Gastroesophageal sphincter (tissue), 3 donors: ENCODE results near the gene MESD.

Source experiments
- POLR2A ChIP-seq, 2 donors: fragments of 450-650 bp; IDR thresholded peaks; one replicate each; pipeline ENCODE4 v1.6.1; 2017; ENCODE audit warnings: antibody characterized with exemption in 2 of 2, mild to moderate bottlenecking in 2 of 2, moderate library complexity in 1 of 2
- POLR2AphosphoS5 ChIP-seq: sonication (generic); formaldehyde crosslinking; IDR thresholded peaks from one replicate; pipeline ENCODE4 v1.6.1; 2017; ENCODE audit warnings: antibody characterized with exemption
- TF ChIP-seq, protein P1 (sequence below), 4 experiments: fragments of 200-600 bp in 2 of 4; fragments of 450-650 bp in 2 of 4; sonication (generic) in 1 of 4; IDR thresholded peaks; one replicate each; pipeline ENCODE4 v1.5.1; 2017 to 2019; ENCODE audit warnings: antibody characterized with exemption in 4 of 4, mild to moderate bottlenecking in 2 of 4, moderate library complexity in 2 of 4

DNA sequence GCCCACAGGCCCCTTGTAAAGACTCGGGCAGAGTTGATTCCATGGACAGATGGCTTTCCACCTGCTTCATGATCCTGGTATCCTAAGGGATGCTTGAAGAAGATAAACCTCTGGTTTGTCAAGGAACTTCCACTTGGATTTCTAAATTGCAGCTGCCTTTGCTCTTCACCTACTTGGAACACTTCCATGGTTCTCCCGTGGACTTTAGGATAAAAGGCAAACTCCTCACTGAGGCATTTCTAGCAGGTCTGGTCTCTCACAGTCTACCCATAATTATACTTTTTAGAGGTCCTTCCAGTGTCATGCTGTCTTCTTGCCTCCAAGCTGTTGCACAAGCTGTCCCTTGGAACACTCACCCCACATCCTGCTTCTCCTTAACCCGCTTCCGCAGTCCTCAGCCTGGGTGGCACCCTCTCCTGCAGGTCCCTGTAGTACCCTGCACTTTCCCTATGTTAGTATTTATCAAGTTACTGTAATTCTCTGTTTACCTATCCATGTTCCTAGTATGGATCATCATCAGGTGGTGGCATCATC is 23.8 kb upstream of the MESD start:
- TF ChIP-seq, protein P1, sequence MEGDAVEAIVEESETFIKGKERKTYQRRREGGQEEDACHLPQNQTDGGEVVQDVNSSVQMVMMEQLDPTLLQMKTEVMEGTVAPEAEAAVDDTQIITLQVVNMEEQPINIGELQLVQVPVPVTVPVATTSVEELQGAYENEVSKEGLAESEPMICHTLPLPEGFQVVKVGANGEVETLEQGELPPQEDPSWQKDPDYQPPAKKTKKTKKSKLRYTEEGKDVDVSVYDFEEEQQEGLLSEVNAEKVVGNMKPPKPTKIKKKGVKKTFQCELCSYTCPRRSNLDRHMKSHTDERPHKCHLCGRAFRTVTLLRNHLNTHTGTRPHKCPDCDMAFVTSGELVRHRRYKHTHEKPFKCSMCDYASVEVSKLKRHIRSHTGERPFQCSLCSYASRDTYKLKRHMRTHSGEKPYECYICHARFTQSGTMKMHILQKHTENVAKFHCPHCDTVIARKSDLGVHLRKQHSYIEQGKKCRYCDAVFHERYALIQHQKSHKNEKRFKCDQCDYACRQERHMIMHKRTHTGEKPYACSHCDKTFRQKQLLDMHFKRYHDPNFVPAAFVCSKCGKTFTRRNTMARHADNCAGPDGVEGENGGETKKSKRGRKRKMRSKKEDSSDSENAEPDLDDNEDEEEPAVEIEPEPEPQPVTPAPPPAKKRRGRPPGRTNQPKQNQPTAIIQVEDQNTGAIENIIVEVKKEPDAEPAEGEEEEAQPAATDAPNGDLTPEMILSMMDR (IDR thresholded peaks at IDR 0.05) = no peak
- no peak for TF ChIP-seq POLR2A (IDR thresholded peaks at IDR 0.05)
- TF ChIP-seq POLR2AphosphoS5 = no peak
